NCI-H510A treated with DMSO at 0.1 percent for 48 hours (cell line): ENCODE measurements around the gene OR6M1.

ENCODE experiments used
- DNase-seq: peaks from one replicate; lab custom pipeline; 2025; lab: John Stamatoyannopoulos, UW

OR6M1 gene, protein sequence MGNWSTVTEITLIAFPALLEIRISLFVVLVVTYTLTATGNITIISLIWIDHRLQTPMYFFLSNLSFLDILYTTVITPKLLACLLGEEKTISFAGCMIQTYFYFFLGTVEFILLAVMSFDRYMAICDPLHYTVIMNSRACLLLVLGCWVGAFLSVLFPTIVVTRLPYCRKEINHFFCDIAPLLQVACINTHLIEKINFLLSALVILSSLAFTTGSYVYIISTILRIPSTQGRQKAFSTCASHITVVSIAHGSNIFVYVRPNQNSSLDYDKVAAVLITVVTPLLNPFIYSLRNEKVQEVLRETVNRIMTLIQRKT

DNA sequence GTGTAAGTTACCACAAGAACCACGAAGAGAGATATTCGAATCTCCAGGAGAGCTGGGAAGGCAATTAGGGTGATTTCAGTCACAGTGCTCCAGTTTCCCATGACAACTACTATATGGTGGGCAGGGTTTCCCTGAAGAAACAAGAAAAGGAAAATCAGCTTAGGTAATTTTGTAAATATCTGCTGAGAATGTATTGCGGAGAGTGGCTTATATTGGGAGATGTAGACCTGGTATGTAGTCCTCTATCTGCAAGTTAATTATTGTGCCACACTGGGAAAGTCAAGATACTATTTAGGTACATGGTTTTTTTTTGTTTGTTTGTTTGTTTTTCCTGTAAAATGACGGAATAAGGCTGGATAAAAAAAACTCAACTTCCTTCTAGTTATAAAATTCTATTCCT lies at the start of gene OR6M1:
OR6M1 (minus strand) TSS at position 101 of the 400 bp plus-strand sequence; CDS start at position 101, 0 bp downstream.
- DNase-seq, result no peak

DNA sequence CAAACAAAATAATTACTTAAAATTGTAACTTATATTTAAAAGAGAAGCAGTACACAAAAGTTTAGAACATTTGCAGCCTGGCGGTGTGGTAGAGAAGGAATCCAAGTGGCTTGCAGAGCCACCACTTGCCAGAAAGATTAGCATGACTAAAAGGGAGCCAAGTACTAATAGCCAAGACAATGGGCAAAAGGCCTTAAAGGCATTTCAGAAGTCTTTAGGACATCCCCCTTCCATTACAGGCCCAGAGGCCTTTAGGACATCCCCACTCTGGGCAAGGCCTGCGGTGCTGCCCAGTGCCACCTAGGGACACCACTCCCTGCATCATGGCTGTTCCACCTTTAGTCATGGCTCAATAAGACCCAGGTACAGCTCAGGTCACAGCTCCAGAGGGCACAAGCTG lies 46.9 kb upstream of the OR6M1 start:
- DNase-seq, result no peak

DNA sequence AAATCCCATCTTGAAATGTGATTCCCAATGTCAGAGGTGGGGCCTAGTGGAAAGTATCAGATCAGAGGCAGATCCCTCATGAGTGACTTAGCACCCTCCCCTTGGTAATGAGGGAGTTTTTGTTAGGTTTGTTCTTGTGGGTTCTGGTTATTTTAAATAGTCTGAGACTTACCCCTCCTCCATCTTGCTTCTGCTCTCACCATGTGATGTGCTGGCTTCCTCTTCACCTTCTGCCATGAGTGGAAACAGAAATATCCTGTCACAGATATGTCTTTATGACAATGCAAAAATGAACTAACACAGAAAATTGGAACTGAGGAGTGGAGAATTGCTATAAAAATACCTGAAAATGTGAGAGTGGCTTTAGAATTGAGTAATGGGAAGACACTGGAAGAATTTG lies 46.2 kb upstream of the OR6M1 start:
- no peak for DNase-seq

DNA sequence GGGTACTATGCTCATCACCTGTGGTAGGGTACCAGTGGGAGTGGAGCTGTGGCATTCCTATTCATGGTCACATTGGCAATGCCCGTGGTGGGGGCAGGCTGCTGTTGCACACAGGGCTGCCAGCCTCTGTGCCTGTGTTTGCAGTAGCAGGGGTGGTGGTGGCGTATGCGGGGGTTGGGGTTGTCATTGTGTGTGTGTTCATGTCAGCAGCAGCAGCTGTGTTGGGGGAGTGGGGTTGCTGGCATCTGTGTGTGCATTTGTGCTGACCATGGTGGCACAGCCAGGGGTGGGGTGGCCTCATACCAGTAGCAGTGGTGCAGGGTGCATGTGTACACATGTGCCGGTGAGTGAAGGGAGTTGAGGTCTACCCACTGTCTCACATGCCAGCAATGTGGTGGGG lies 45.0 kb upstream of the OR6M1 start:
- no peak for DNase-seq

DNA sequence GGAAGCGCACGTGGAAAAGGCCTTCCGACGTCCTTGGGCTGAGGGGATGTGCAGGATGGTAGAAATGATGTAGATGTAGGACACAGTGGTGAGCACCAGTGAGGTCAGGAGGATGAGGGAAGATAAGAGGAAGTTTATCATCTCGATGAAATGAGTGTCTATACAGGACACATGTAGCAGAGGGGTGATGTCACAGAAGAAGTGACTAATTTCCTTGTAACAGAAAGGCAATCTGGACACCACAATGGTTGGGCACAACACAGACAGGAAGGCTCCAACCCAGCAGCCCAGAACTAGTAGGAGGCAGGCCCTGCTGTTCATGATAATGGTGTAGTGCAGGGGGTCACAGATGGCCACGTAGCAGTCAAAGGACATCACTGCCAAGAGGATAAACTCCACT lies 35.0 kb upstream of the OR6M1 start:
- DNase-seq, result no peak

DNA sequence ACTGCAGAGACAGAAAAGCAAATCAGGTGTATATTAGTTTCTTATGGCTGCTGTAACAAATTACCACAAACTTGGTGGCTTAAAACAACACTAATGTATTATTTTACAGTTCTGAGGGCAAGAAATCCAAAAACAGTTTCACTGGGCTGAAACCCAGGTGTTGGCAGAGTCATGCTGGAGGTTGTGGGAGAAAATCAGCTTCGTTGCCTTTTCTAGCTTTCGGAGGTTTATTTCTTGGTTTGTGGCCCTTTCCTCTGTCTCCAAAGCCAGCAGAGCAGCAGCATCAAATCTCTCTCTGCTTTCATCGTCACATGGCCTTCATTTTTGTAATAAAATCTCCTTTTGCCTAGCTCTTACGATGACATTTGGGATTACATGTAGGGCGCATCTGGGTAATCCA lies 33.0 kb upstream of the OR6M1 start:
- DNase-seq, result no peak

DNA sequence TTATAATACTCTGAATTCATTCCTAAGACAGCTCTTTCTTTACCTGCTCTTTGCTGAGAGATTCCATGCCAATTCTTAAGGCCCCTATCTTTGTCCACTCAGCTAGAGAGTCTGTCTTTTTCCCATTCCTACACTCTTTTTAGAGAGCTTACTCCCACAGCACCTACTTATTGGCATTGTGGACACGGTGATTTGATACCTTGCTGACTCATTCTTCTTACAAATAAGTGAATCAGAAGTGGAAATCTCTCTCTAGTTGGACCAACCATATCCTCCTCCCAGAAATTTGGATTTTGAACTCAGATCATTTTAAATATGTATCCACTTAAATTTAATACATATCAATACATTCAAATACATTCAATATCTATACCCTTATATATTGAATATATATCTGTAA lies 32.5 kb upstream of the OR6M1 start:
- DNase-seq, result no peak

DNA sequence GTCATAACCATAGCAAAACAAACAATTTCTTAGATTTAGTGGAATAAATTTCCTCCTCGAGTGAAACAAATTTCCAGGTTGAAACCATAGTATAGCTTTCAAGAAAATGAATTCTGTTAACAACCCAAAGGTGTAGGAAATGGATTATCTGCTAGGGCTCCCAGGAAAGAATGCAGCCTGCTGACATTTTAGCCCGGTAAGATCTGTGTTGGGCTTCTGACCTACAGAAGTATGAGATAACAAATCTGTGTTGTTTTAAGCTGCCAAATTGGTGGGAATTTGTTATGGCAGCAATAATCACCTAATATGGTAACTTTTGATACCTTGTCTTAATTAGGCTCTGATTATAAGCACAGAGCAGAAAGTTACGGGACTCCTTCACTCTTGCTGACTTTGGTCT lies 32.0 kb upstream of the OR6M1 start:
- DNase-seq, result no peak

DNA sequence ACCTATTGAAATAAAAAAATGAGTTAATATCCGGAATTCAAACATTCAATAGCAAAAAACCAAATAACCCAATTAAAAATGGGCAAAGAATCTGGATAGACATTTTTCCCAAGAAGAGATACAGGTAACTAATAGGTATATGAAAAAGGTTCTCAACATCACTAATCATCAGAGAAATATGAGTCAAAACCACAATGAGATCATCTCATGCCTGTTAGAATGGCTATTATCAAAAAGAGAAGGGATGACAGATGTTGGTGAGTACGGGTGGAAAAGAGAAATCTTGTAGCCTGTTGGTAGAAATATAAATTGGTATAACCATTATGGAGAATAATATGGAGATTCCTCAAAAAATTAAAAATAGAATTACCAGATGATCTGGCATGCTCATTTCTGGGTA lies 26.9 kb upstream of the OR6M1 start:
- DNase-seq, result no peak

DNA sequence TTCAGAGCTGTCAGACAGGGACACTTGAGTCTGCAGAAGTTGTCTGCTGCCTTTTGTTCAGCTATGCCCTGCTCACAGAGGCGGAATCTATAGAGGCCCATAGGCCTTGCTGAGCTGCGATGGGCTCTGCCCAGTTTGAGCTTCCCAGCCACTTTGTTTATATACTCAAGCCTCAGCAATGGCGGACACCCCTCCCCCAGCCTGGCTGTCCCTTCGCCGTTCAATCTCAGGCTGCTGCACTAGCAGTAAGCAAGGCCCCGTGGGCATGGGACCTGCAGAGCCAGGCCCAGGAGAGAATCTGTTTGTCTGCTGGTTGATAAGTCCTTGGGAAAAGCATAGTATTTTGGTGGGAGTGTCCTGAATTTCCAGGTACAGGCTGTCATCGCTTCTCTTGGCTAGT lies 23.6 kb upstream of the OR6M1 start:
- no peak for DNase-seq

DNA sequence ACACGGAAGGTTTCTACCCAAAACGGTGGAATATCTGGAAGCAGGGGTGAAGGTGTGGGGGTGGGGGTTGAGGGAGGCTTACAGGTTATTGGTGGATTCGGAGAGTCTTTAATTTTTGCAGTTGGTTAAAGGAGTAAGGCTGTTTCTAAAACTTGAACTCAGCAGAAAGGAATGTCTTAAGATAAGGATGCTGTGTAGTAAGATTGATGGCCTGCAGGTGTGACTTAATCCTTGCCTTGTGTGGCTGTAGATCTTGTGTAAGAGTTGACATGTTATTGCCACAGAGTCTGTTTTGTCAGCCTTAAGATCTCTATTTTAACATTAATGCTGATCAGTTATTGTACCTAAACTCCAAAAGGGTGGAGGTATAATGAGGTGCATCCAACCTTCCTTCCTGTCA lies 16.4 kb upstream of the OR6M1 start:
- DNase-seq, result no peak

DNA sequence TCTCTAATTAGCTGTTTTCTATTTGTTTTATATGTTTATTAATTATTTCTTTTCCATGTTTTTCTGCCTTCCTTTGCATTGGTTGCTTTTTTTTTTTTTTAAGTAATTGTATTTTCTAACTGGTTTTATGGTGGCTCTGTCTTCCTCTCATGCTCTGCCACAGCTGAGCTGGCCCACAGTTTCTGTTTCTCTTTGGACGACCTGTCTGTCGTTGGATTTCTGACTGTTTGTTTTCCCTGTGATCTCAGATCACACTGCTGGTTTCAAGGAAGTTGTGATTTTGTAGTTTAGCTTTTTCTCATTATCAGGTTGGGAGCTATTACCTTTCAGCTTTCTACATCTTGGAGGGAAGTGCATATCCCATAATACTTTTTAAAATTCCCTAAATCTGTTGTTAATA lies 15.9 kb upstream of the OR6M1 start:
- DNase-seq, result no peak

DNA sequence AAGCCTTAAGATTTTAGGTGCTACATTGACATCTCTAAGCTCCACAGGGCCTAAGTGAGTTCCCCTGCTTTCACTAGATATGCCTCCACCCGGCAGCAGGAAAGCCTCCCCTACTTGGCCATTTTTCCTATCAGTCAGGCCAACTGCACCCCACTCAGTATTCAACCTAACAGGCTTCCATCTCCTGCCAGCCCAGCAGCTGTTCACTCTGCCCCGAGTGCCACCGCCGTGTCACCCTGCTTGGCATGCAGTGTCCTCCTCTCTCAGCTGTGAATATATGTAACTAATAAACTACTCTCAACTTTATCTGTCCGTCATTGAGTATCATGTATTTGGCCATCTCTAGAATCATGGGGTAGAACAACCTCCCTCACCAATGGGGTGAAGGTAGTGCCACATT lies 9.0 kb upstream of the OR6M1 start:
- no peak for DNase-seq

DNA sequence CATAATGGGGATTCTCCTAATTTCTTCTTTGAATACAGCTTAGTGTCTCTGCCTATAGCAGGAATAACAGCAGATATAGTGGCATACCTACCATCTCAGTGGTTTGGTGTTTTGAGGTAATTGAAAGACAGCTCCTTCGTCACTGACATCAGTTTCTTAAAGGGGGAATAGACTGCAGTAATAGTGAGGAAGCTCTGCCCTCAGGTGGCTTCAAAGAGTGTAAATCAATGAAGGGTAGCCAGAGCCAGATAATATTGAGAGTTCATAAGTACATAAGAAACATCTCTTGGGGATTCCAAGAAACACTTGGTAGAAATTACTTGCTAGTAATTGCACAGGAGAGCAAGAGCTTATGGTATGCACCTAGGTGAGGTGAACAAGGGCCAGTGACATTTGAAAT lies 4.4 kb downstream of the OR6M1 start:
- DNase-seq, result no peak

DNA sequence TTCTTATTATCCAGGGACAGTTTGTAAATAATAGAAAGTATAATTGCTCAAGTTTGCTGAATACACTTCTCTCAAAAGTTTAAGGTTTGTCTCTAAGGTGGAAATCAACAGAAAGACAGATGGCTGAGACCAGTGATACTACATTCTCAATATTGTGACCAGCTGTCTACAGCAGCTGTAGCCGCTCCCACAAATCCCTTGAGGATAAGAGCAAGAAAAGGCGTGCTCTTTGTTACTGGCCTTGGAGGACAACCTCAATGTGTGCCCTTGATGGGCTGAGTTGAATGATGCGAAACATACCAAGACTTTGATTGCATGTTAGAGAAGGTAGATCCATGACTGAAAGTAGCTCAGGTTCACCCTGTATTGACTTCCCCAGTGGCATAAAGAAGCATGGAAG lies 6.1 kb downstream of the OR6M1 start:
- DNase-seq, result no peak

DNA sequence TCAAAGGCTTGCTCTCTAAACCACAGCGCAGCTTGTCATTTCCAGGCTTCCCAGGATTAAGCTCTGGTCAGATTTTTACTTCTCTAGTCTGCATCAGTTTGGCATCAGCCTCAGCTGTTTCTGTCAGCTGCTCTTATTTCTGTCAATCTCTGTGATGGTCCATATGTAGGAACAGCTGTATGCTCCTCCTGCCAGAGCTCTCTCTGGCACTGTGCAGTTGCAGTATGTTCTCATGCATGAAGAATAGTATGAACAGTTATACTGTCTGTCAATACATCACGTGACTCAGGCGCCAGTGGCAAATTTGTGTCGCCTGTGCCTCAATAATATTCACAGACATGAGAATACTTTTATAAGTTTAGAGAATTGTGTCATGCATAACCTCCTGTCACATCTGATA lies 6.7 kb downstream of the OR6M1 start:
- DNase-seq, result no peak

DNA sequence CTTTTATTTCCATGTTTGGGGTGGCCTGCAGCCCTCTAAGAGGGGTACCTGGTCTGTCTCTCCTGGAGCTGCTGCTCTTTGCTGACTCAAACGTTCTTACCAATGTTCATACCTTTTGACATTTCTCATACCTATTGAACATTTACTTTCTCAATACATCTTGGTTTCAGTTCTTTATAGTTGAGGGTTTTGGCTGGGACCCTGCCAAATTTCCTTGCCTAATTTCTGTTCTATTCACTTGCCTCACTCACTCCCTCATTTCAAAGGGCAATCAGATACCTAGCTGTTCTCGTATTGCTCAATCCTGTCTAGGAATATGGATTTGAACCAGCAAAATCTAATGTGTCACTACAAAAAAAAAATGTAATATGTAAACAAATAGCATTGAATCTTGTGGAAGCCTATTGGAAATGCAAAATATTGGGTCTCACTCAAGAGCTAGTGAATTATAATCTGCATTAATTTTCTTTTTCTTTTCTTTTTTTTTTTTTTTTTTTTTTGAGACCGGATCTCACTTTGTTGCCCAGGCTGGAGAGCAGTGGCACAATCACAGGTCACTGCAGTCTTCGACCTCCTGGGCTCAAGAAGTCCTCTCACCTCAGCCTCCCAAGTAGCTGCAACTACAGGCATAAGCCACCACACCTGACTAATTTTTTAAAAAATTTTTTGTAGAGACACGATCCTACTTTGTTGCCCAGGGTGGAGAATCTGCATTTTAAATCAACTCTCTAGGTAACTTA lies 7.5 kb downstream of the OR6M1 start:
- no peak for DNase-seq

DNA sequence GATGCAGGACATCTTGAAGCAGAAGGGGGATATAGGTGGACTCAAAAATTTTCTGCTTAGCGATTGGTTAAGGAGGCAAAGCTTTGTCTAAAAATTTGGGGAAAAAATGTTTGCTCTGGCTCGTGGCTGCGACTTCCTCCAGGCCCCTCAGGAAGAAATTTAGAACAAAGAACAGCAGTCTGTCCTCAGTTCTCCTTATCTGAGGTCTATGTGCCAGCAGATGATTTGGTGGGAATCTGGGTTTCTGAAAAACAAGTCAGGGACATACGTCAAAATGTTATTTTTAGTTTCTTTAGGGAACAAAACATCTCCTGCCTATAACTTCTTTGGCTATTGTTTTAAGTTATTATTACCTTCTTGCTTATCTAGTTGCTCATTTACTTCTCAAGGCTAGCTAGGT lies 8.1 kb downstream of the OR6M1 start:
- no peak for DNase-seq

DNA sequence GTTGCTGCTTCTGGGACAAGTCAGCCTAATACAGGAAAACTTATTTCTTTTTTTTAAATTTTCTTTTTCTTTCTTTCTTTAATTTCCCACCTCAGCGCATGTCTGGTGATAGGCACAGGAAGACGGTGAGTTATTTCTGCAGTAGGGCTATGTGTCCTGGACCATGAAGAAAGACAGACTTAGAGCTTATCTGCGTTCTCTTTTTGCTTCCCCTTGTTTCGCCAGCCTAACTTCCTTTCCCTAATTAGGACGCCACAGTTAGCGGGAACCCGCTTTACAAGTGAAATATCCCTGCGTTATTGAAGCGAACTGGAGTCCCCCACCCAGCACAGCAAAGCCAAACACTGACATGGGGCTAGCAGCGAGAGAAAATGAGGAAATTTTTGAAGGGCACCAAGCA lies 8.6 kb downstream of the OR6M1 start:
- DNase-seq, result no peak

DNA sequence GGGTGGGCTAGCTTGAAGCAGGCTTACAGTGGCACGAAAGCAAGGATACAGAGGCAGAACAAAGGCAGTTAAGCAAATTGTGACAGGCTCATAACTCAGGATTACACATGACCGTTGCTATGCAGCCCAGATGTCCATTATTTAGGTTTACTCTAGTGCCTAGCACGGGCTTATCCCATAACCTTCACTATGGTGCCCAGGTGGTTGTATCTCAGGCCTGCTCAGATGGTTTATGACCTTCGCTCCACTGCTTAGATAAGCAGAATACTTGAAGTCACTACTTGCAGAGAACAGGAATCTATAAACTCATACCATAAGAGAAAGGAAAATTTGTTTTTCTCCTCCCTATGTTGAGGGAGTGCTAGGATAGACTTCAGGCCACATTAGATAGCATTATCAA lies 9.0 kb downstream of the OR6M1 start:
- DNase-seq, result no peak

DNA sequence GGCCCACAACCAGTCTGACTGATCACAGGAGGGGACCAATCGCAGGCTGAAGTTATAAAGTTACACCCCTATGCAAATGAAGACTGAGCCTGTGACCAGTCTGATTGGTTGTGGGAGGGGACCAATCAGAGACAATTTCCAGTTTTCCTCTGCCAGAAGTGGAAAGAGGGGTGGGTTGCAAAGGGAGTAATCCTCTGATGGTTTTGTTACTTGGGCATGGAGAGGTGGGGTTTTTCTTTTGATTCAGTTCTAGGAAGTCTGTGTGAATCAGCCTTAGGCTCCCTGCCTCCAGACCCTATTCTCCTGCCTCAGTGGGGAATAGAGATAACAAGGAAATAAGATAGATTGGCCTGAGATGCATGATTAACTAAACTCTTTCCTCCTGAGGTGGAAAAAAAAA lies 9.9 kb downstream of the OR6M1 start:
- no peak for DNase-seq

DNA sequence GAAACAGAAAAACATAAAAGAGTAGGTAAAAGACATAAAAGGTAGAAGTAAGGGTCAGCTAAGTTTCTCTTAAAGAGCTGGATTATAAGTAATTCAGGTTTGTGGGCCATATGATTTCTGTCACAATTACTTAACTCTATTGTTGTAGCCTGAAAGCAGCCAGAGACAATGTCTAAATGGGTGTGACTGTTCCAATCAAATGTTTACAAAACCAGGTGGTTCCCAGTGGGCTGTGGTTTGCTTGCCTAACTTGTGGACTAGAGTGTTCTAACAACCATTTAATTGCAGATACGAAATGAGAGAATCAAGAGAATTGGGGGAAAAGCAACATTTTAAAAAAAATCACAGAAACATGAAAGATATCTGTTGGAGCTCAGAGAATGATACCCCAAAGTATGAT lies 22.6 kb downstream of the OR6M1 start:
- DNase-seq, result no peak

DNA sequence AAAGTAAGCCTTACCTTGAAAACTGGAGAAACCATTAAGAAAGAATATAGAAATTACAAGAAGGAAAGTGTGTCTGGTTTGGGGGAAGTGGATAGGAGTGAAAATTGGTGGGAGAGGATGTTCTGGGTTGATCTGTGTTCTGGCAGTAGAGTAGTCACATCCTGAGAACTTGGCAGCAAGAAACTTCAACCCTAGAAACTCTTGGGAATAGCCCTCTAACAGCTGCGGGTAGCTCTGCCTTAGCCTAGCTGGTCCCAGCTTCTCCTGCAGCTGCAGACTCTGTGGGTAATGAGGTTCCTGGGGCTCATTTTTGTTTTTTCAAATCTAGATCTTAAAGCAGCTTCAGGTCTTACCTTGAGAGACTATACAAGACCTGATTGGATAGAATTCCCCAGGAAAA lies 27.6 kb downstream of the OR6M1 start:
- DNase-seq, result no peak
